MM.1S (cell line): ENCODE measurements around the gene C1QB.
"Not testable (repeated sequence)": the region's sequence is repeated elsewhere in the genome, so short reads cannot be mapped to it uniquely, and the experiment has no call there.

Experiments
- DNase-seq: peaks from one replicate; pipeline ENCODE4 v3.0.0-alpha.2; 2015
- H2AFZ ChIP-seq: fragments of 300-600 bp; sonication (generic); 2 replicates; pipeline ENCODE4 v1.6.0; 2016; ENCODE audit warnings: antibody characterized with exemption, low read length
- H3F3A ChIP-seq: fragments of 300-600 bp; sonication (generic); 2 replicates; pipeline ENCODE4 v1.6.1; 2016; ENCODE audit warnings: mild to moderate bottlenecking, antibody characterized with exemption, low read length, moderate library complexity, mixed read lengths; ENCODE audit not compliant: insufficient read depth
- H3K27ac ChIP-seq: fragments of 300-600 bp; sonication (generic); 2 replicates; pipeline ENCODE4 v1.5.1; 2016; ENCODE audit warnings: mild to moderate bottlenecking, low read length
- H3K27me3 ChIP-seq: fragments of 300-600 bp; sonication (generic); replicated peaks from 2 replicates; pipeline ENCODE4 v1.6.0; 2016; ENCODE audit warnings: low read length; ENCODE audit not compliant: insufficient read depth
- H3K36me3 ChIP-seq: fragments of 300-600 bp; sonication (generic); replicated peaks from 2 replicates; pipeline ENCODE4 v1.6.1; 2016; ENCODE audit warnings: mild to moderate bottlenecking, low read length, mixed read lengths; ENCODE audit not compliant: insufficient read depth
- H3K4me1 ChIP-seq: fragments of 300-600 bp; sonication (generic); 2 replicates; pipeline ENCODE4 v1.6.1; 2016; ENCODE audit warnings: low read length, mixed read lengths
- H3K4me2 ChIP-seq: fragments of 300-600 bp; sonication (generic); 2 replicates; pipeline ENCODE4 v1.6.0; 2016; ENCODE audit warnings: low read depth, low read length
- H3K4me3 ChIP-seq: fragments of 300-600 bp; sonication (generic); 2 replicates; pipeline ENCODE4 v1.5.1; 2016; ENCODE audit warnings: low read length, mixed read lengths
- H3K79me2 ChIP-seq: fragments of 300-600 bp; sonication (generic); 2 replicates; pipeline ENCODE4 v1.6.1; 2016; ENCODE audit warnings: mixed run types, low read length, mixed read lengths
- H3K9ac ChIP-seq: fragments of 300-600 bp; sonication (generic); 2 replicates; pipeline ENCODE4 v1.6.1; 2016; ENCODE audit warnings: low read length, mixed read lengths
- H3K9me2 ChIP-seq: fragments of 300-600 bp; sonication (generic); replicated peaks from 2 replicates; pipeline ENCODE4 v1.6.1; 2016; ENCODE audit warnings: mild to moderate bottlenecking, low read length, mixed read lengths; ENCODE audit not compliant: insufficient read depth
- H3K9me3 ChIP-seq: fragments of 300-600 bp; sonication (generic); replicated peaks from 2 replicates; pipeline ENCODE4 v1.6.1; 2016; ENCODE audit warnings: mild to moderate bottlenecking, low read length, mixed read lengths; ENCODE audit not compliant: insufficient read depth
- H4K20me1 ChIP-seq: fragments of 300-600 bp; sonication (generic); 2 replicates; pipeline ENCODE4 v1.6.1; 2016; ENCODE audit warnings: mild to moderate bottlenecking, low read length, moderate library complexity, mixed read lengths; ENCODE audit not compliant: insufficient read depth
- EZH2 ChIP-seq: fragments of 300-600 bp; sonication (generic); optimal IDR thresholded peaks from 2 replicates; pipeline ENCODE3; 2017; ENCODE audit warnings: low read depth, mild to moderate bottlenecking, antibody characterized with exemption, low read length, mixed read lengths
- EZH2phosphoT487 ChIP-seq: fragments of 300-600 bp; sonication (generic); IDR thresholded peaks from 2 replicates; pipeline ENCODE4 v1.6.1; 2018; ENCODE audit warnings: antibody characterized with exemption, low read length
- TF ChIP-seq, protein P1 (sequence below): fragments of 300-600 bp; sonication (generic); IDR thresholded peaks from 2 replicates; pipeline ENCODE4 v1.5.1; 2016; ENCODE audit warnings: antibody characterized with exemption, low read length, mixed read lengths

Gene C1QB

GRCh38 chr1:22673486-22674409 lies 20.7 kb downstream of the C1QB start:
- Histone ChIP-seq H3K4me3 (no peak overlapping the region), H3K79me2 (no peaks in the 10 kb centered on the region), H3K36me3 (no peaks in the 10 kb centered on the region), H3K9me3 (no peaks in the 10 kb centered on the region), H3K9me2 (no peaks in the 10 kb centered on the region), H2AFZ (no peak overlapping the region), H3F3A (no peaks in the 10 kb centered on the region), H3K9ac (no peak overlapping the region), H3K4me2 (no peak overlapping the region), H3K27me3 (peaks cover 94% of the 10 kb centered on the region), H4K20me1 (no peaks in the 10 kb centered on the region), H3K4me1 (no peaks in the 10 kb centered on the region), H3K27ac (no peak overlapping the region)
- TF ChIP-seq, protein P1, sequence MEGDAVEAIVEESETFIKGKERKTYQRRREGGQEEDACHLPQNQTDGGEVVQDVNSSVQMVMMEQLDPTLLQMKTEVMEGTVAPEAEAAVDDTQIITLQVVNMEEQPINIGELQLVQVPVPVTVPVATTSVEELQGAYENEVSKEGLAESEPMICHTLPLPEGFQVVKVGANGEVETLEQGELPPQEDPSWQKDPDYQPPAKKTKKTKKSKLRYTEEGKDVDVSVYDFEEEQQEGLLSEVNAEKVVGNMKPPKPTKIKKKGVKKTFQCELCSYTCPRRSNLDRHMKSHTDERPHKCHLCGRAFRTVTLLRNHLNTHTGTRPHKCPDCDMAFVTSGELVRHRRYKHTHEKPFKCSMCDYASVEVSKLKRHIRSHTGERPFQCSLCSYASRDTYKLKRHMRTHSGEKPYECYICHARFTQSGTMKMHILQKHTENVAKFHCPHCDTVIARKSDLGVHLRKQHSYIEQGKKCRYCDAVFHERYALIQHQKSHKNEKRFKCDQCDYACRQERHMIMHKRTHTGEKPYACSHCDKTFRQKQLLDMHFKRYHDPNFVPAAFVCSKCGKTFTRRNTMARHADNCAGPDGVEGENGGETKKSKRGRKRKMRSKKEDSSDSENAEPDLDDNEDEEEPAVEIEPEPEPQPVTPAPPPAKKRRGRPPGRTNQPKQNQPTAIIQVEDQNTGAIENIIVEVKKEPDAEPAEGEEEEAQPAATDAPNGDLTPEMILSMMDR, result peak; percentile 72
- TF ChIP-seq EZH2phosphoT487, result no peak
- no peak for DNase-seq

GRCh38 chr1:22674410-22674749 lies 21.3 kb downstream of the C1QB start:
- H3K4me2 ChIP-seq, result no peak overlapping the region
- no peak overlapping the region for H3K4me3 ChIP-seq
- H2AFZ ChIP-seq, result no peak overlapping the region
- no peaks in the 10 kb centered on the region for H3F3A ChIP-seq
- H3K27ac ChIP-seq, result no peak overlapping the region
- H3K9ac ChIP-seq, result no peak overlapping the region
- H3K79me2 ChIP-seq, result no peaks in the 10 kb centered on the region
- no peak for TF ChIP-seq EZH2phosphoT487
- TF ChIP-seq, protein P1, result no peak
- no peak for TF ChIP-seq EZH2
- H3K9me3 ChIP-seq, result no peaks in the 10 kb centered on the region
- H3K4me1 ChIP-seq, result no peaks in the 10 kb centered on the region
- no peaks in the 10 kb centered on the region for H3K9me2 ChIP-seq
- no peak for DNase-seq
- peaks cover 89% of the 10 kb centered on the region for H3K27me3 ChIP-seq
- no peaks in the 10 kb centered on the region for H4K20me1 ChIP-seq
- no peaks in the 10 kb centered on the region for H3K36me3 ChIP-seq

- not testable (repeated sequence) for H3K4me3 ChIP-seq, DNase-seq, H3K9ac ChIP-seq, H3K4me1 ChIP-seq, H3K4me2 ChIP-seq, H2AFZ ChIP-seq, H4K20me1 ChIP-seq, H3K36me3 ChIP-seq, H3F3A ChIP-seq, H3K79me2 ChIP-seq, H3K27ac ChIP-seq, H3K9me2 ChIP-seq, H3K9me3 ChIP-seq
- peaks cover 89% of the 10 kb centered on the region for H3K27me3 ChIP-seq
These were observed 23.1 kb downstream of the C1QB start for GRCh38 chr1:22676151-22676550.

DNA sequence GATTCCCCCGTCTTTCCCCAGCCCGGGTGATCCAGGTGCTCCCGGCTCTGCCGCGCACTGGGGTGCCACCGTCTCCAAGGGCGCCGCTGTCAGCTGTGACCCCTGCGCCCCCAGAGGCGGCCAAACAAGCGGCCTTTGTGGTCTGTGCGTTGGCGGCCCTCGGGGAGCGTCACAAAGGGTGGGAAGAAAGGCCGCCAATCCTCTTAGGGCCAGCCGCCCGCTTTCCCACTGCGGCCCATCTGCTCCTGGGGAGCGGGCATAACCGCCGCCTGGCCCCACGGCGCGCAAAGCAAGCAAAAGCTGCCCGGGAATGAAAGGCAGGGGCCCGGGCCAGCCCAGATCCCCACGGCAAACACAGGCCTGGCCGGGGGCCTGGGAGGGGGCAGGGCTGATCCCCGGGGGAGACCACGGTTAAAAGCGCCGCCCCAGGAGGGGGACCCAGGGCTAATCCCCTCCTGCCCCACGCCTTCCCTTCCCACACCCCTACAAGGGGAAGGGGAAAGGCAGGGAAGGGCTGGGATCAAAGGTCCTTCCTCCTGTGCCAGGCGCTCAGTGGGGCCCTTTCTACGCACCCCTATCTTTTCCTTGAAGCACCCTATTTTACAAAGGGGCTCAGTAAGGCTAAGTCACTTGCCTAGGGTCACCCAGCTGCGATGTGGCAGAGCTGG lies 24.0 kb downstream of the C1QB start:
- Histone ChIP-seq H3F3A (no peaks in the 10 kb centered on the region), H3K27ac (no peak overlapping the region), H3K9me2 (no peaks in the 10 kb centered on the region), H3K79me2 (no peaks in the 10 kb centered on the region), H3K4me1 (no peaks in the 10 kb centered on the region), H3K4me3 (no peak overlapping the region), H3K9me3 (no peaks in the 10 kb centered on the region), H2AFZ (no peak overlapping the region), H3K9ac (no peak overlapping the region), H4K20me1 (no peaks in the 10 kb centered on the region), H3K4me2 (no peak overlapping the region), H3K36me3 (no peaks in the 10 kb centered on the region), H3K27me3 (peaks cover 89% of the 10 kb centered on the region)
- no peak for DNase-seq
- TF ChIP-seq, protein P1, result no peak
- no peak for TF ChIP-seq EZH2
- TF ChIP-seq EZH2phosphoT487, result no peak
